Adipocyte (in vitro differentiated cells): Measurements from ENCODE around the gene CHCHD6.

Experiments
- DNase-seq: peaks from one replicate; pipeline ENCODE4 v3.0.0-alpha.2; 2015; ENCODE audit warnings: low read depth
- H3K27me3 ChIP-seq: replicated peaks from 2 replicates; pipeline ENCODE4 v1.7.0; 2013; ENCODE audit warnings: mild to moderate bottlenecking, low read length, moderate library complexity; ENCODE audit not compliant: control insufficient read depth, insufficient read depth
- H3K36me3 ChIP-seq: 2 replicates; pipeline ENCODE4 v1.7.0; 2013; ENCODE audit warnings: low read length, mild to moderate bottlenecking, moderate library complexity; ENCODE audit not compliant: control insufficient read depth, insufficient read depth, severe bottlenecking
- H3K4me1 ChIP-seq: 2 replicates; pipeline ENCODE4 v1.7.0; 2013; ENCODE audit warnings: mild to moderate bottlenecking, low read length, moderate library complexity; ENCODE audit not compliant: control insufficient read depth, insufficient read depth
- H3K4me3 ChIP-seq: 2 replicates; pipeline ENCODE4 v1.7.0; 2013; ENCODE audit warnings: mild to moderate bottlenecking, low read length, moderate library complexity
- H3K9ac ChIP-seq: 2 replicates; pipeline ENCODE4 v1.7.0; 2013; ENCODE audit warnings: mild to moderate bottlenecking, low read length, moderate library complexity
- H3K9me3 ChIP-seq: 2 replicates; pipeline ENCODE4 v1.7.0; 2013; ENCODE audit warnings: mild to moderate bottlenecking, low read length, moderate library complexity; ENCODE audit not compliant: control insufficient read depth

The CHCHD6 gene, protein sequence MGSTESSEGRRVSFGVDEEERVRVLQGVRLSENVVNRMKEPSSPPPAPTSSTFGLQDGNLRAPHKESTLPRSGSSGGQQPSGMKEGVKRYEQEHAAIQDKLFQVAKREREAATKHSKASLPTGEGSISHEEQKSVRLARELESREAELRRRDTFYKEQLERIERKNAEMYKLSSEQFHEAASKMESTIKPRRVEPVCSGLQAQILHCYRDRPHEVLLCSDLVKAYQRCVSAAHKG

GRCh38 chr3:126703512-126704493 is at the start of gene CHCHD6:
Gene CHCHD6 (plus strand): TSS chr3:126704240. CDS start chr3:126704313, 73 bp downstream.
- Histone ChIP-seq H3K9ac (peak within 1 kb of the TSS; percentile 83), H3K4me3 (peak within 1 kb of the TSS; percentile 88), H3K27me3 (peaks cover 8% of the 10 kb centered on the region), H3K36me3 (no peaks in the 10 kb centered on the region), H3K4me1 (peaks cover 10% of the 10 kb centered on the region), H3K9me3 (peaks cover 5% of the 10 kb centered on the region)
- peak; percentile 97 for DNase-seq

DNA sequence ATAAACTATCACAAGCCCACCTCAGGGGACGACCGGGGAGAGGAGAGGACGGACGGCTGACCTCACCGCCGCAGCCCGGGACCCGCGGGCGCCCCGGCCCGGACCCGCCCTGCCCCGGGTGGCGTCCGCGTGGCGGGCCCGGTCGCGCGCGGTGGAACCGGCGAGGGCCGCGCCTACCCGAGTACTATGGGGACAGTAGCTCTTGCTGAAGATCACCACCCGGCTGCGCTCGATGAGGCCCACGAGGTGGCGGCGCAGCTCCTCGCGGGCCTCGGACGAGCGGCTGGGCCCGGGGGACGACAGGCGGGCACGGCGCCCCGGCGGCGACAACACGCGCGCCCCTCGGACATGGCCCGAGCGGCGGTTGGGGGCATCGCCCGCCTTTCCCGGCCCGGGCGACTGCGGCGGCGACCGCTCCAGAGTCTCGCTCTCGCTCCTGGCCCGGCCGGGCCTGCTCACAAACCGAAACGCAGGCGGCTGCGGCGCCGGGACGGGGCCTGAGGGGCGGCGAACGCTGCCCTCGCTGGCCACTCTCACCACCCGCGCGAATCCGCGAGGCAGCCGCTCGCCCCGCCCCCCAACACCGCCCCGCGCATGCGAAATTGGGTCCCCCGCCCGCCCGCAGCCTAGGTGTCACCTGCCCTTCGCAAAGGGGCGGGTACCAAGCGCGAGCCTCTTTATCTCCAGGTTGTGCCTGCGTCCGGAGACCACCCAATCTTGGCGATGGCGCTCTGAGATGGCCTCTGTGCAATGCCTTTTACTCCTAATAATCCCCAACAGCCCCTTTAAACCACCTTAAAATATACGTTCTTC is 49.3 kb upstream of the CHCHD6 start, which contains the start of gene TXNRD3:
Gene TXNRD3 (minus strand): TSS at position 554 of the 813 bp plus-strand sequence.
- peak; percentile 90 for DNase-seq

GRCh38 chr3:126655887-126656286 is 48.2 kb upstream of the CHCHD6 start:
- Histone ChIP-seq H3K4me1 (peaks cover 11% of the 10 kb centered on the region), H3K9me3 (peaks cover 4% of the 10 kb centered on the region), H3K9ac (no peak overlapping the region), H3K27me3 (peaks cover 34% of the 10 kb centered on the region), H3K36me3 (no peaks in the 10 kb centered on the region), H3K4me3 (no peak overlapping the region)
- no peak for DNase-seq

More for the DNA sequence above, 49.3 kb upstream of the CHCHD6 start, which contains the start of gene TXNRD3:
- Histone ChIP-seq H3K9me3 (peaks cover 3% of the 10 kb centered on the region), H3K4me1 (peaks cover 11% of the 10 kb centered on the region), H3K4me3 (peak within 1 kb of the TSS; percentile 88), H3K9ac (peak within 1 kb of the TSS; percentile 87), H3K27me3 (peaks cover 24% of the 10 kb centered on the region), H3K36me3 (no peaks in the 10 kb centered on the region)

- H3K4me3 ChIP-seq: no peak overlapping the region
- peaks cover 10% of the 10 kb centered on the region for H3K9me3 ChIP-seq
- H3K27me3 ChIP-seq: peaks cover 41% of the 10 kb centered on the region
- peaks cover 11% of the 10 kb centered on the region for H3K4me1 ChIP-seq
- H3K9ac ChIP-seq: no peak overlapping the region
- no peaks in the 10 kb centered on the region for H3K36me3 ChIP-seq
- no peak for DNase-seq
Observed at GRCh38 chr3:126656371-126657134, 47.5 kb upstream of the CHCHD6 start.

GRCh38 chr3:126657901-126658300 is 46.1 kb upstream of the CHCHD6 start:
- peaks cover 11% of the 10 kb centered on the region for H3K4me1 ChIP-seq
- peaks cover 10% of the 10 kb centered on the region for H3K9me3 ChIP-seq
- no peak for DNase-seq
- H3K4me3 ChIP-seq: no peak overlapping the region
- no peaks in the 10 kb centered on the region for H3K36me3 ChIP-seq
- no peak overlapping the region for H3K9ac ChIP-seq
- peaks cover 54% of the 10 kb centered on the region for H3K27me3 ChIP-seq

- peaks cover 60% of the 10 kb centered on the region for H3K27me3 ChIP-seq
- no peak for DNase-seq
- H3K36me3 ChIP-seq: no peaks in the 10 kb centered on the region
- H3K4me3 ChIP-seq: no peak overlapping the region
- peaks cover 10% of the 10 kb centered on the region for H3K9me3 ChIP-seq
- peaks cover 11% of the 10 kb centered on the region for H3K4me1 ChIP-seq
- no peak overlapping the region for H3K9ac ChIP-seq
Observed at GRCh38 chr3:126658584-126658983, 45.5 kb upstream of the CHCHD6 start.

GRCh38 chr3:126659915-126660886 is 43.8 kb upstream of the CHCHD6 start:
- no peak overlapping the region for H3K4me3 ChIP-seq
- peaks cover 10% of the 10 kb centered on the region for H3K9me3 ChIP-seq
- H3K9ac ChIP-seq: no peak overlapping the region
- peaks cover 60% of the 10 kb centered on the region for H3K27me3 ChIP-seq
- peak; percentile 32 for DNase-seq
- no peaks in the 10 kb centered on the region for H3K36me3 ChIP-seq
- H3K4me1 ChIP-seq: peaks cover 8% of the 10 kb centered on the region

- Histone ChIP-seq H3K4me3 (no peak overlapping the region), H3K4me1 (peaks cover 6% of the 10 kb centered on the region), H3K27me3 (peaks cover 60% of the 10 kb centered on the region), H3K36me3 (no peaks in the 10 kb centered on the region), H3K9ac (no peak overlapping the region), H3K9me3 (peaks cover 10% of the 10 kb centered on the region)
- no peak for DNase-seq
Observed at GRCh38 chr3:126661532-126662364, 42.3 kb upstream of the CHCHD6 start.

- Histone ChIP-seq H3K36me3 (no peaks in the 10 kb centered on the region), H3K27me3 (peaks cover 51% of the 10 kb centered on the region), H3K4me1 (peaks cover 6% of the 10 kb centered on the region), H3K9me3 (peaks cover 10% of the 10 kb centered on the region), H3K4me3 (no peak overlapping the region), H3K9ac (no peak overlapping the region)
- no peak for DNase-seq
Observed at GRCh38 chr3:126663257-126663656, 40.8 kb upstream of the CHCHD6 start.
